Breast epithelium (tissue), 4 donors: ENCODE results near the gene VEGFB. TPM values are rescaled to one million over a fixed set of nuclear protein-coding genes. Genes with fewer than 3 reads are reported as not detected.
"Not testable (repeated sequence)": the region's sequence is repeated elsewhere in the genome, so short reads cannot be mapped to it uniquely, and the experiment has no call there.

ENCODE experiments used
- DNase-seq, 2 donors: peaks; one replicate each; pipeline ENCODE4 v3.0.0-alpha.2; 2019; ENCODE audit warnings: low spot score in 2 of 2
- H3K27ac ChIP-seq, 2 donors: fragments of 200-600 bp; sonication (generic) in 1 of 2; one replicate each; pipeline ENCODE4 v1.5.1; 2016 to 2019; ENCODE audit warnings: mild to moderate bottlenecking in 1 of 2
- H3K27me3 ChIP-seq, 2 donors: fragments of 200-600 bp; sonication (generic) in 1 of 2; one replicate each; pipeline versions ENCODE4 v1.5.1 to v1.6.0; 2017 to 2019; ENCODE audit warnings: control low read depth in 1 of 2, mild to moderate bottlenecking in 1 of 2
- H3K36me3 ChIP-seq: fragments of 200-600 bp; one replicate; pipeline ENCODE4 v1.5.1; 2019
- H3K4me1 ChIP-seq, 2 donors: fragments of 200-600 bp; sonication (generic); one replicate each; pipeline ENCODE4 v1.5.1; 2016 to 2019; ENCODE audit warnings: control low read depth in 1 of 2
- H3K4me3 ChIP-seq, 3 donors: fragments of 200-600 bp; sonication (generic); 1 replicate in 2 of 3; 2 replicates in 1 of 3; pipeline ENCODE4 v1.5.1; 2016 to 2019; ENCODE audit warnings: mild to moderate bottlenecking in 3 of 3, moderate library complexity in 2 of 3
- H3K9me3 ChIP-seq, 2 donors: fragments of 200-600 bp; sonication (generic) in 1 of 2; one replicate each; pipeline ENCODE4 v1.5.1; 2016 to 2019; ENCODE audit warnings: control low read depth in 1 of 2
- POLR2A ChIP-seq: fragments of 450-650 bp; IDR thresholded peaks from one replicate; pipeline ENCODE4 v1.6.1; 2016; ENCODE audit warnings: antibody characterized with exemption, mild to moderate bottlenecking, moderate library complexity
- POLR2AphosphoS5 ChIP-seq, 3 donors: sonication (generic); formaldehyde crosslinking; IDR thresholded peaks; one replicate each; pipeline ENCODE4 v1.6.1; 2017; ENCODE audit warnings: antibody characterized with exemption in 3 of 3
- intact Hi-C: fragments of 100-400 bp; cut with DNase I; formaldehyde crosslinking; loops from one replicate; pipeline ENCODE4 v1.15.1; 2023; ENCODE audit warnings: low total_unique reads
- total RNA-seq, 3 donors: library from RNA; depleted of rRNA; stranded (reverse); fragments of >200 nt; gene quantifications; one replicate each; pipeline ENCODE4 v1.1.0, GENCODE V29; 2016
- TF ChIP-seq, protein P1 (sequence below), 3 donors: fragments of 450-650 bp; IDR thresholded peaks; one replicate each; pipeline ENCODE4 v1.5.1; 2016 to 2017; ENCODE audit warnings: antibody characterized with exemption in 3 of 3, mild to moderate bottlenecking in 3 of 3, moderate library complexity in 3 of 3

VEGFB gene
- total RNA-seq, 3 donors from 2014 or later = 45.1 to 223 (median 53.4) TPM

DNA sequence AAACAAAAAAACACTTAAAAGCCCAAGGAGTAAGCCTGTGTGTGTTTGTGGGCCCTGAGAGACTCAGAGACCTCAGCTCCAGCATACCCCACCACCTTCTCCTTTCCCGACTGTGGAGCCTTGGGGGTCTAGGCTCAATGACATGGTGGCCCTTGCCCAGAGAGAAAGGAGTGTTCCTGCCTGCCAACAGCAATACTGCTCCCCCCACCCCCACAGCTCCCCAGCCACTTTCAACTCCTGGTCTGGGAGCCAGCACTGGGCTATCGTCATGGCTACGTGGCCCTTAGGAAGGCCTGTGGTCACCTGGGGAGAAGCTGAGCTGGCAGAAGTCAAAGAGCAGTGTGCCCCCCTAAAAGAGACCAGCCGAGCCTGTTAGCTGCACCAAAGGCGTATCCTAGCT lies 9.7 kb downstream of the VEGFB start:
- peak overlapping the region in 1 of 2 donors; percentile 17 for H3K27ac ChIP-seq
- no peak for TF ChIP-seq POLR2AphosphoS5 (IDR thresholded peaks at IDR 0.05)
- no peak for TF ChIP-seq POLR2A
- TF ChIP-seq, protein P1, sequence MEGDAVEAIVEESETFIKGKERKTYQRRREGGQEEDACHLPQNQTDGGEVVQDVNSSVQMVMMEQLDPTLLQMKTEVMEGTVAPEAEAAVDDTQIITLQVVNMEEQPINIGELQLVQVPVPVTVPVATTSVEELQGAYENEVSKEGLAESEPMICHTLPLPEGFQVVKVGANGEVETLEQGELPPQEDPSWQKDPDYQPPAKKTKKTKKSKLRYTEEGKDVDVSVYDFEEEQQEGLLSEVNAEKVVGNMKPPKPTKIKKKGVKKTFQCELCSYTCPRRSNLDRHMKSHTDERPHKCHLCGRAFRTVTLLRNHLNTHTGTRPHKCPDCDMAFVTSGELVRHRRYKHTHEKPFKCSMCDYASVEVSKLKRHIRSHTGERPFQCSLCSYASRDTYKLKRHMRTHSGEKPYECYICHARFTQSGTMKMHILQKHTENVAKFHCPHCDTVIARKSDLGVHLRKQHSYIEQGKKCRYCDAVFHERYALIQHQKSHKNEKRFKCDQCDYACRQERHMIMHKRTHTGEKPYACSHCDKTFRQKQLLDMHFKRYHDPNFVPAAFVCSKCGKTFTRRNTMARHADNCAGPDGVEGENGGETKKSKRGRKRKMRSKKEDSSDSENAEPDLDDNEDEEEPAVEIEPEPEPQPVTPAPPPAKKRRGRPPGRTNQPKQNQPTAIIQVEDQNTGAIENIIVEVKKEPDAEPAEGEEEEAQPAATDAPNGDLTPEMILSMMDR (IDR thresholded peaks at IDR 0.05) = no peak
- no peaks in the 10 kb centered on the region for H3K27me3 ChIP-seq
- no peak for DNase-seq
- no peaks in the 10 kb centered on the region for H3K36me3 ChIP-seq
- peaks cover 10 to 12% of the 10 kb centered on the region in 2 donors for H3K4me1 ChIP-seq
- no peak overlapping the region for H3K4me3 ChIP-seq
- intact Hi-C loops = no loop called here
- H3K9me3 ChIP-seq = no peaks in the 10 kb centered on the region

GRCh38 chr11:64244966-64245365 lies 10.6 kb downstream of the VEGFB start:
- Histone ChIP-seq H3K4me1 (peaks cover 10 to 12% of the 10 kb centered on the region in 2 donors), H3K9me3 (no peaks in the 10 kb centered on the region), H3K27me3 (no peaks in the 10 kb centered on the region), H3K27ac (peak overlapping the region; percentile 73 to 84), H3K36me3 (no peaks in the 10 kb centered on the region), H3K4me3 (peak overlapping the region; percentile 3 to 91 (median 76))
- no peak for TF ChIP-seq POLR2AphosphoS5 (IDR thresholded peaks at IDR 0.05)
- TF ChIP-seq, protein P1 (IDR thresholded peaks at IDR 0.05) = no peak
- TF ChIP-seq POLR2A = no peak
- intact Hi-C loops = no loop called here
- no peak for DNase-seq

- intact Hi-C loops = no loop called here
- no peak for DNase-seq
- Histone ChIP-seq H3K27me3 (no peaks in the 10 kb centered on the region), H3K27ac (peak overlapping the region; percentile 73 to 84), H3K9me3 (no peaks in the 10 kb centered on the region), H3K4me3 (peak overlapping the region; percentile 71 to 91 (median 76)), H3K36me3 (no peaks in the 10 kb centered on the region), H3K4me1 (peaks cover 7 to 12% of the 10 kb centered on the region in 2 donors)
- no peak for TF ChIP-seq POLR2AphosphoS5 (IDR thresholded peaks at IDR 0.05)
- TF ChIP-seq POLR2A = no peak
- TF ChIP-seq, protein P1 (IDR thresholded peaks at IDR 0.05) = no peak
Measured at GRCh38 chr11:64245401-64245796, 11.0 kb downstream of the VEGFB start.

DNA sequence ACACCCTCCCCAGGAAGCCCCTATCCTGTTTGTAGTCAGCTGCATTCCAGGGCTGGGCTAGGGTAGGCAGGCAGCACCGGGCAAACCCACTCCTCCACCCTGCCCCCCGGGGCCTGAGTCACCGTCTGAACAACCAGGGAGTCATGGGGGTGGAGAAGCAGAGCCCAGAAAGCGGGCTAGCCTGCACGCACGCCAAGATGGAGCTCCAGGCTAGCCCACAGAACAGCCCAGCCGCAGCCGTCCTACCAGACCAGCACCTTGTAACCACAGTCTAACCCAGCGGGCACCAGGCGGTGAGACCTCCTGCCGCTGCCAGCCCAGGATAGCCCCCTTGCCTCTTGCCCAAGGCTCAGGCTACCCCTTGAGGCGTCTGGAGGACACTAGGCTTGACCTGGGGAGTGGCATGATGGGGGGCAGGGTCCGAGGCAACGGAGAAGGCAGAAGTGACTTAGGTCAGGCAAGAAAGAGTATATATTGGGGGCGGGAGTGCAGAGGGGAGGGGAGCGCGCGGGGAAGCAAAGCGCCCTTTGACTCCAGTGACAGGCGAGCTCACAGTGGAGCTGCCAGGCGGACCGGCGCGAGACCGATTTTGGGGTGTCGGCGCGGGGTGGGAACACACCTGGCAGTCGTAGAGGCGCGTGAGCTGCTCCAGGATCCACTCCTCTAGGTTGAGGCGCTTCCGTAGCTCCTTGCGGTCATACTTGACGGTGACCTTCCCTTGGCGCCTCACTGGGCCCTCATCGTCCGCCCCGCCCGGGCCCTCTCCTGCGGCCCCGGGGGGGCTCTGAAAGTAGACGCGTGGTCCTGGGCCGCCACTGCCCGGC lies 11.6 kb downstream of the VEGFB start:
- Histone ChIP-seq H3K4me3 (peak overlapping the region; percentile 71 to 91 (median 76)), H3K9me3 (no peaks in the 10 kb centered on the region), H3K36me3 (no peaks in the 10 kb centered on the region), H3K27ac (peak overlapping the region; percentile 73 to 84), H3K27me3 (no peaks in the 10 kb centered on the region), H3K4me1 (peaks cover 6 to 12% of the 10 kb centered on the region in 2 donors)
- DNase-seq = peak; percentile 69 to 70
- intact Hi-C loops = no loop called here
- TF ChIP-seq POLR2A (no peak), POLR2AphosphoS5 (IDR thresholded peaks at IDR 0.05) (peak in 1 of 3 donors; percentile 10)

DNA sequence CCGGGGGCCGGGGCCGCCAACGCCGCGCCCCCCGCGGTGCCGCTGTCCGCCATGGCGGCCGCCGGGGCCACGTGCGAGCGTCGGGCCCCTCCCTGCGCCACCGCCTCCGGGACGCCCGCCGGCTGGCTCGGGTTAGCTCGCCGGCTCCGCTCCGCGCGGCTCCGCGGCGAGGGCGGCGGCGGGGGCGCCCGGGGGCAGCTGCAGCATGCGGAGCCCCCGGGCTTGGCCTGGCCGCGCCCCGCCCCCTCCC lies 12.2 kb downstream of the VEGFB start:
- H3K27me3 ChIP-seq, H3K36me3 ChIP-seq, DNase-seq, intact Hi-C loops, H3K9me3 ChIP-seq: not testable (repeated sequence)
- peak overlapping the region; percentile 71 to 91 (median 76) for H3K4me3 ChIP-seq
- peaks cover 6 to 12% of the 10 kb centered on the region in 2 donors for H3K4me1 ChIP-seq
- H3K27ac ChIP-seq = peak overlapping the region; percentile 73 to 84

GRCh38 chr11:64246871-64247728 lies 12.7 kb downstream of the VEGFB start, which contains the start of gene PPP1R14B:
TSS of gene PPP1R14B (minus strand) at chr11:64246943. CDS start at chr11:64246673, 270 bp downstream.
- Histone ChIP-seq H3K27me3 (no peaks in the 10 kb centered on the region), H3K4me1 (peaks cover 10 to 16% of the 10 kb centered on the region in 2 donors), H3K27ac (peak within 1 kb of the TSS; percentile 73 to 84), H3K4me3 (peak within 1 kb of the TSS; percentile 71 to 91 (median 76)), H3K36me3 (no peaks in the 10 kb centered on the region), H3K9me3 (no peaks in the 10 kb centered on the region)
- intact Hi-C loops = no loop called here
- peak; percentile 73 to 85 for DNase-seq
- no peak for TF ChIP-seq POLR2A
- TF ChIP-seq, protein P1 (IDR thresholded peaks at IDR 0.05) = peak in 1 of 3 donors; percentile 21
